Stimulated activated CD4-positive, alpha-beta T cell treated with anti-CD3 and anti-CD28 coated beads, Interleukin-15, amount 100 ng/mL, for 24 hours (primary cell): ENCODE data around the gene HTT-AS.
"Not testable (repeated sequence)": the region's sequence is repeated elsewhere in the genome, so short reads cannot be mapped to it uniquely, and the experiment has no call there.

Source experiments
- DNase-seq: peaks from one replicate; pipeline ENCODE4 v3.0.0-alpha.2; 2020

The HTT-AS gene

GRCh38 chr4:3074078-3074845, at the start of gene HTT-AS, which contains the start of gene HTT:
TSS of gene HTT-AS (minus strand) at chr4:3074538.
TSS of gene HTT (plus strand) at chr4:3074681. CDS start at chr4:3074826, 145 bp downstream.
- peak; percentile 97 for DNase-seq

- no peak for DNase-seq
These were observed 48.9 kb upstream of the HTT-AS start for GRCh38 chr4:3123181-3123671.

GRCh38 chr4:3122081-3122563, 47.8 kb upstream of the HTT-AS start:
- DNase-seq: peak; percentile 21

GRCh38 chr4:3121596-3121995, 47.3 kb upstream of the HTT-AS start:
- DNase-seq: no peak

GRCh38 chr4:3121110-3121509, 46.8 kb upstream of the HTT-AS start:
- no peak for DNase-seq

GRCh38 chr4:3119464-3119863, 45.1 kb upstream of the HTT-AS start:
- DNase-seq: no peak

GRCh38 chr4:3118312-3118711, 44.0 kb upstream of the HTT-AS start:
- no peak for DNase-seq

- no peak for DNase-seq
These were observed 42.6 kb upstream of the HTT-AS start for GRCh38 chr4:3116955-3117354.

- no peak for DNase-seq
These were observed 41.4 kb upstream of the HTT-AS start for GRCh38 chr4:3115637-3116270.

GRCh38 chr4:3114377-3114776, 40.0 kb upstream of the HTT-AS start:
- no peak for DNase-seq

- no peak for DNase-seq
These were observed 38.5 kb upstream of the HTT-AS start for GRCh38 chr4:3112609-3113469.

GRCh38 chr4:3112201-3112600, 37.9 kb upstream of the HTT-AS start:
- no peak for DNase-seq

- DNase-seq: no peak
These were observed 37.1 kb upstream of the HTT-AS start for GRCh38 chr4:3111461-3111860.

GRCh38 chr4:3108211-3108610, 33.9 kb upstream of the HTT-AS start:
- DNase-seq: no peak

GRCh38 chr4:3107691-3108121, 33.4 kb upstream of the HTT-AS start:
- DNase-seq: no peak

- no peak for DNase-seq
These were observed 32.9 kb upstream of the HTT-AS start for GRCh38 chr4:3107271-3107670.

GRCh38 chr4:3106339-3107186, 32.2 kb upstream of the HTT-AS start:
- peak; percentile 94 for DNase-seq

- no peak for DNase-seq
These were observed 24.0 kb upstream of the HTT-AS start for GRCh38 chr4:3098346-3098745.

- DNase-seq: no peak
These were observed 21.9 kb upstream of the HTT-AS start for GRCh38 chr4:3096202-3096601.

GRCh38 chr4:3094701-3095100, 20.4 kb upstream of the HTT-AS start:
- not testable (repeated sequence) for DNase-seq

- no peak for DNase-seq
These were observed 17.1 kb upstream of the HTT-AS start for GRCh38 chr4:3091464-3091863.
